GM18507 (cell line): ENCODE measurements around the gene PAM16.

Experiments used
- DNase-seq: peaks from one replicate; pipeline ENCODE4 v3.0.0; 2011; ENCODE audit warnings: low read depth; ENCODE audit not compliant: insufficient read length; ENCODE audit errors: extremely low spot score
- FAIRE-seq: peaks from 2 replicates; lab custom pipeline; 2011; peaks lifted over from hg19 to GRCh38; lab: Jason Lieb, UNC

The PAM16 gene

GRCh38 chr16:4385066-4385788 lies 34.1 kb upstream of the PAM16 start:
- DNase-seq = no peak
- FAIRE-seq = no peak

DNA sequence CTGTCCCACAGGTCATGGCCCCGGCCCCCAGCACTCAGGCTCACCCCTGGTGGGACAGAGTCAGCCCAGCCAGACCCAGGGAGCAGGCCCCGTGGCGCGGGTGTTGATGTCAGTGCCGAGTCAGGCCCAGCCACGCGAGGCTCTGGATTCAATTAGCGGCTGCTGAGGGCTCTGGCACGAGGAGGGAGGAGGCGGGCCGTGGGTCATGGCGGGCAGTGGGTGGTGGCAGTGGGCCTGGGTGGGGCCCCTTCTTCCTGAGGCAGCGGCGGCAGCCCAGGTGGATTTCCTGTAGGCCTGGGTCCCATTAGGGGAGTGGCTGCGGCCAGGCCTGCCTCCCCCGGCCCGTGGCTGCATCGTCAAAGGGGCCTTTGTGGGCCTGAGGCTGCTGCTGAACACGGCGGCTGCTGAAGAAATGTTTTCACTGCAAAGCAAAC lies 33.4 kb upstream of the PAM16 start:
- DNase-seq (no peak), FAIRE-seq (no peak)

GRCh38 chr16:4383591-4384444 lies 32.7 kb upstream of the PAM16 start:
- FAIRE-seq (no peak), DNase-seq (no peak)

DNA sequence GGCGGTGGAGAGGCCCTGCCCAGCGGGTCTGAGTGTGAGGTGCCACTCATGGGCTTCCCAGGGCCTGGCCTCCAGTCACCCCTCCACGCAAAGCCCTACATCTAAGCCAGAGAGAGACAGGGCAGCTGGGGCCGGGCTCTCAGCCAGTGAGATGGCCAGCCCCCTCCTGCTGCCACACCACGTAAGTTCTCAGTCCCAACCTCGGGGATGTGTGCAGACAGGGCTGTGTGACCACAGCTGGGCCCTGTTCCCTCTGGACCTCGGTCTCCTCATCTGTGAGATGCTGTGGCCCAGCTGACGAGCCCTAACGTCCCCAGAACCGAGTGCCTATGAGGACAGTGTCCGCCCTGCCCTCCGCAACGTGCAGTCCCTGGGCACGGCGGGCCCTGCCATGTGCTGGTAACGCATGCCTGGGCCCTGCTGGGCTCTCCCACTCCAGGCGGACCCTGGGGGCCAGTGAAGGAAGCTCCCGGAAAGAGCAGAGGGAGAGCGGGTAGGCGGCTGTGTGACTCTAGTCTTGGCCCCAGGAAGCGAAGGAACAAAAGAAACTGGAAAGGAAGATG lies 31.8 kb upstream of the PAM16 start:
- FAIRE-seq (no peak), DNase-seq (no peak)

- no peak for FAIRE-seq
Measured at GRCh38 chr16:4381935-4382794, 31.0 kb upstream of the PAM16 start.

DNA sequence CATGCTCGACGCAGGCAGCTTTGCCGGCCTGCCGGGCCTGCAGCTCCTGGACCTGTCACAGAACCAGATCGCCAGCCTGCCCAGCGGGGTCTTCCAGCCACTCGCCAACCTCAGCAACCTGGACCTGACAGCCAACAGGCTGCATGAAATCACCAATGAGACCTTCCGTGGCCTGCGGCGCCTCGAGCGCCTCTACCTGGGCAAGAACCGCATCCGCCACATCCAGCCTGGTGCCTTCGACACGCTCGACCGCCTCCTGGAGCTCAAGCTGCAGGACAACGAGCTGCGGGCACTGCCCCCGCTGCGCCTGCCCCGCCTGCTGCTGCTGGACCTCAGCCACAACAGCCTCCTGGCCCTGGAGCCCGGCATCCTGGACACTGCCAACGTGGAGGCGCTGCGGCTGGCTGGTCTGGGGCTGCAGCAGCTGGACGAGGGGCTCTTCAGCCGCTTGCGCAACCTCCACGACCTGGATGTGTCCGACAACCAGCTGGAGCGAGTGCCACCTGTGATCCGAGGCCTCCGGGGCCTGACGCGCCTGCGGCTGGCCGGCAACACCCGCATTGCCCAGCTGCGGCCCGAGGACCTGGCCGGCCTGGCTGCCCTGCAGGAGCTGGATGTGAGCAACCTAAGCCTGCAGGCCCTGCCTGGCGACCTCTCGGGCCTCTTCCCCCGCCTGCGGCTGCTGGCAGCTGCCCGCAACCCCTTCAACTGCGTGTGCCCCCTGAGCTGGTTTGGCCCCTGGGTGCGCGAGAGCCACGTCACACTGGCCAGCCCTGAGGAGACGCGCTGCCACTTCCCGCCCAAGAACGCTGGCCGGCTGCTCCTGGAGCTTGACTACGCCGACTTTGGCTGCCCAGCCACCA lies 30.2 kb upstream of the PAM16 start:
- FAIRE-seq (no peak), DNase-seq (no peak)

More at GRCh38 chr16:4381935-4382794, 31.0 kb upstream of the PAM16 start:
- DNase-seq = no peak

DNA sequence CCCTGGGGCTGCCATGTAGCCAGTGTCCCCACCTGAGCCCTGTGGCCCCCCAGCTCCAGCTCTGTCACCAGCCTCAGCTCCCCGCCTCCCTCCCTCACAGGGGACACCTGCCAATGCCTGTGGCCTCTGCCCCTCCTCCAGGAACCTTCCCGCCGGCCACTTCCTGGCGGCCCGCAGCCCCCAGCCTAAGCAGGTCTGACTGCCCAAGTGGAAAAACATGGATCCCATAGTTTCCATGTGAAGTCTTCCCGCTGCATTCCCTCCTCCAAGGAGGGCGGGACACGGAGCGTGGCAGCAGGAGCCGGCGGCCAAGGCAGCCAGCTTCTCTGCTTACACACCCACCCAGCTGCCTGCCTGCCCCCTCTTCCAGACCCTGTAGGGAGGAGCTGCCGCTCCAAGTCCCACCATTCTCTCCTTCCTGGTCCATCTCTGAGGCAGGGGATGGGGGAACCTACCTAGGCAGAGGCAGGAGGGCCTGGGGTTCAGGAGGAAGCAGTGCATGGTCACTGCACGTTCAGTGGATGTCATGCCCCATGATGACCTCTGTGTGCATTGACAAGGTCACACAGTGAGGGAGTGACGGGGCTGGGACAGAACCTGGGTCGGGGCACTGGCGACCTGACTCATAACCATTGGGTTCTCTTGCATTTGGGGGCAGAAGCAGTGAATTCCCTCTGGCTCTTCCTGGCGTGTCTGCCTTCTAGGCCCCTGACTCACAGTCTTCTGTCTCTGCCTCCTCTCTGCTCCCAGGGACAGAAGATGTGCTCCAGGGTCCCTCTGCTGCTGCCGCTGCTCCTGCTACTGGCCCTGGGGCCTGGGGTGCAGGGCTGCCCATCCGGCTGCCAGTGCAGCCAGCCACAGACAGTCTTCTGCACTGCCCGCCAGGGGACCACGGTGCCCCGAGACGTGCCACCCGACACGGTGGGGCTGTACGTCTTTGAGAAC lies 29.3 kb upstream of the PAM16 start:
- no peak for DNase-seq
- no peak for FAIRE-seq

DNA sequence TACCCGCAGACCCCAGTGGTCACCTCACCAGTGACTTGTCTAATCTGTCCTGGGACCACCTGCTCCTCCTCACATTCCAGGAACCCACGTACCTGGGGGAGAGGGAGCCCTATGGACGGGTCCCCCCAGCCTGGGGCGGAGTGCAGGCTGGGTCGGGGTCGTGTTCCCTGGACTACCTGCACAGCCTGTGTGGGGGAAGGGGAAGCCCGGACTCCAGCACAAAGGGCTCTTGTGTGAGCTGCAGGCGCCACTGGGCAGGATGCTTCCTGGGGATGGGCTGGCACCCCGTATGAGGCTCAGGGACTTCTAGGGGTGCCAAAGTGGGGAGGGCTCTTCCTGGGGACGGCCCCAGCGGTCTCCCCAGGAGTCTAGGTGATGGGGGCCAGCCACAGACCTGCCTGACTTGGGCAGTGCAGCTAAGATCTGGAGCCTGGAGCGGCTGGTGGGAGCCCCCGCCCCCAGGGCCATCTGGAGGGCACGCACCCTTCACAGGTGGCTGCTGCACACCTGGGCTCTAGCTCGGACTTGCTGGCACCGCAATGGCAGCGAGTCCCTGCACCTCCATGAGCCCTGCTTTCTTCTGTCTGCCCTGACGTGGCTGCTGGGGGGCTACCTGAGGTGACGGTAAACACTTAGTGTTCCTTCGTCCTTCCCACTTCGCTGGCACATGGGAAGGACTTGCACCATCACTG lies 28.0 kb upstream of the PAM16 start:
- DNase-seq (no peak), FAIRE-seq (no peak)

- DNase-seq = no peak
- no peak for FAIRE-seq
Measured at GRCh38 chr16:4378161-4378666, 27.1 kb upstream of the PAM16 start.

GRCh38 chr16:4377573-4378154 lies 26.5 kb upstream of the PAM16 start:
- FAIRE-seq (no peak), DNase-seq (no peak)

DNA sequence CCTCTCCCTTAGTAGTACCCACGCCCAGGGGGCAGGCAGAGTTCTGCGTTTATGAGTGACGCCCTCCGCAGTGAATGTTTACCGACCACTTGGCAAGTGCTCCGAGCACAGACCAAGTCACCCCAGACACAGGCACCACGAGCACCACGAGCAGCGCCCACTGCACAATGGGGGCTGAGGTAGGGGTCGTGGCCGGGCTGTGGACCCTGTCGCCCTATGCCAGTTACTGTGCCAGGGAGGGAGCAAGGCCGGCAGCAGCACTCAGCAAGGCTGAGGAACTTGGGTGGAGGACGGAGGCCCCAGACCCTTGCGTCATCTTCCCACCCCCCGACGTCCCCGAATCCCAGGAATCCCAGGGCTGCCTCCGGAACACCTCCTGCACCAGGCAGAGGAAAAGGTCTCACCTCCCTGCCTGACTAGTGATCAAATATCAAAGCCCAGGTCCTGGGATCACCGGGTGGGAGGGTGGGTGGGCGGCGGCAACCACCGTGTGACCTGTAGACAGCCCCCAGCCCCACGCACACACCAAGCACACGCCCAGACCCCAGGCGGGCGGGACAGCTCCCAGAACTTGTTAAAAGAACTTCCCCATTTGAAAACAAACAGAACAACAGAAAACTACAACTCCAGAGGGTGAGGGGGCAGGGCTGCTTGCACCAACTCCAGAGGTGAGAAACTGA lies 25.9 kb upstream of the PAM16 start:
- FAIRE-seq (no peak), DNase-seq (no peak)

DNA sequence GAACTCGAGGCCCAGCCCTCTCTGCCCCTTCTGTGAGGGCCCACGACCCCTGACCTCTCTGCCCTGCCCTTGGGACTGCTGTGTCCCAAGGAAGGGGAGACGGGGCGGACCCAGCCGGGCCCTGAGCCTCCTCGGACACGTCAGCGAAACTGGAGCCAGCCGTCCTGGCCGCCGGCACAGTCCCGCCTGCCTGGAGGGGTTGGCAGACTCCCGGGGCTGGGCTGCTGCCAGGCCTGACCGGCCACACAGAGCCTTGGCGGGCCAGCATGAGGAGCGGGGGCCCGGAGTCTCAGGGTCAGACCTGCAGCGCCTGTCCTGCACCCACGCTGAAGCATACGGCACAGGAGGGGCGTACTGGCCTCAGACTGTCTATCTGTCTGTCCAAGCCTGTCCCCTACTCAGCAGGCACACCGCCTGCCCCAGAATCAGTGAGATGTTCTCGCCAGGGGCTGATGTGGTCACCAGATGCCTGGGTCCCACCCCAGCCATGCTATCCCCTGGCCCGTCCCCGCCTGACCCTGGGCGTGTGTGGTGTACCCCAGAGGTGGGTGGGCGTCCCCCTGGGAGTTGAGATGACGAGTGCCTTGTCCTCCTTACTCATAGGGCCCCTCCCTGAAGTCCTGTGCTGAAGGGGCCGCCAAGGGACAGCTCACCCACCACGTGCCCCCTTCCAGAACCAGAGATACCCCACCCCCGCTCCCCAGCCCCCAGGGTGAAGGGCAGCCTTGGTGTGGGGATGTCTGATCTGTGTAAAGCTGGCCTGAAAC lies 25.2 kb upstream of the PAM16 start:
- DNase-seq (no peak), FAIRE-seq (no peak)

GRCh38 chr16:4375717-4376116 lies 24.6 kb upstream of the PAM16 start:
- no peak for DNase-seq
- no peak for FAIRE-seq

- DNase-seq = no peak
- no peak for FAIRE-seq
Measured at GRCh38 chr16:4373909-4374742, 23.0 kb upstream of the PAM16 start.
